Activated T-cell treated with anti-CD3 and anti-CD28 coated beads, Interleukin-2, amount 50 U/mL, for 48 hours (primary cell): ENCODE results near the gene HYAL3.

Experiments
- DNase-seq, 2 experiments: peaks; one replicate each; pipeline ENCODE4 v3.0.0-alpha.2; 2020

HYAL3 gene

GRCh38 chr3:50327943-50328691 lies 28.9 kb upstream of the HYAL3 start, which contains the start of gene TUSC2:
TUSC2 (minus strand) TSS chr3:50328223; CDS start chr3:50328099, 124 bp downstream.
- peak; percentile 95 to 96 for DNase-seq

- DNase-seq = no peak
Measured at GRCh38 chr3:50327129-50327528, 27.9 kb upstream of the HYAL3 start.

- DNase-seq = no peak
Measured at GRCh38 chr3:50326182-50326541, 27.0 kb upstream of the HYAL3 start.

- no peak for DNase-seq
Measured at GRCh38 chr3:50325497-50326181, 26.4 kb upstream of the HYAL3 start.

GRCh38 chr3:50325113-50325480 lies 25.9 kb upstream of the HYAL3 start:
- no peak for DNase-seq

- DNase-seq = peak; percentile 81 to 82
Measured at GRCh38 chr3:50324351-50325112, 25.3 kb upstream of the HYAL3 start.

GRCh38 chr3:50323614-50324199 lies 24.5 kb upstream of the HYAL3 start:
- DNase-seq = no peak

GRCh38 chr3:50323092-50323600 lies 23.9 kb upstream of the HYAL3 start:
- no peak for DNase-seq

- DNase-seq = no peak
Measured at GRCh38 chr3:50322386-50323091, 23.3 kb upstream of the HYAL3 start, which contains the start of gene HYAL2. HYAL2 (minus strand) TSS chr3:50322745; CDS start chr3:50320489, 2,256 bp downstream.

- no peak for DNase-seq
Measured at GRCh38 chr3:50322115-50322385, 22.8 kb upstream of the HYAL3 start.

- peak; percentile 92 for DNase-seq
Measured at GRCh38 chr3:50321336-50322114, 22.3 kb upstream of the HYAL3 start.

- DNase-seq = no peak
Measured at GRCh38 chr3:50320853-50321335, 21.7 kb upstream of the HYAL3 start.

- DNase-seq = no peak
Measured at GRCh38 chr3:50319894-50320625, 20.9 kb upstream of the HYAL3 start.

GRCh38 chr3:50319181-50319893 lies 20.1 kb upstream of the HYAL3 start:
- no peak for DNase-seq

GRCh38 chr3:50318615-50319014 lies 19.4 kb upstream of the HYAL3 start:
- no peak for DNase-seq

- no peak for DNase-seq
Measured at GRCh38 chr3:50318163-50318562, 19.0 kb upstream of the HYAL3 start.

- no peak for DNase-seq
Measured at GRCh38 chr3:50317300-50317699, 18.1 kb upstream of the HYAL3 start.

- peak; percentile 62 to 68 for DNase-seq
Measured at GRCh38 chr3:50316657-50317242, 17.5 kb upstream of the HYAL3 start.

- no peak for DNase-seq
Measured at GRCh38 chr3:50314816-50315215, 15.6 kb upstream of the HYAL3 start.

- no peak for DNase-seq
Measured at GRCh38 chr3:50314342-50314741, 15.1 kb upstream of the HYAL3 start.
